Measurements from ENCODE around the gene PTPRN. TPM values are rescaled to one million over a fixed set of nuclear protein-coding genes. Genes with fewer than 3 reads are reported as not detected.

The PTPRN gene
- total and polyA plus RNA-seq, 2 of the 8 experiments (the other 6 are each of a cell fraction or from before 2014, with no cell fraction given) = 5.4 to 8.2 TPM

DNA sequence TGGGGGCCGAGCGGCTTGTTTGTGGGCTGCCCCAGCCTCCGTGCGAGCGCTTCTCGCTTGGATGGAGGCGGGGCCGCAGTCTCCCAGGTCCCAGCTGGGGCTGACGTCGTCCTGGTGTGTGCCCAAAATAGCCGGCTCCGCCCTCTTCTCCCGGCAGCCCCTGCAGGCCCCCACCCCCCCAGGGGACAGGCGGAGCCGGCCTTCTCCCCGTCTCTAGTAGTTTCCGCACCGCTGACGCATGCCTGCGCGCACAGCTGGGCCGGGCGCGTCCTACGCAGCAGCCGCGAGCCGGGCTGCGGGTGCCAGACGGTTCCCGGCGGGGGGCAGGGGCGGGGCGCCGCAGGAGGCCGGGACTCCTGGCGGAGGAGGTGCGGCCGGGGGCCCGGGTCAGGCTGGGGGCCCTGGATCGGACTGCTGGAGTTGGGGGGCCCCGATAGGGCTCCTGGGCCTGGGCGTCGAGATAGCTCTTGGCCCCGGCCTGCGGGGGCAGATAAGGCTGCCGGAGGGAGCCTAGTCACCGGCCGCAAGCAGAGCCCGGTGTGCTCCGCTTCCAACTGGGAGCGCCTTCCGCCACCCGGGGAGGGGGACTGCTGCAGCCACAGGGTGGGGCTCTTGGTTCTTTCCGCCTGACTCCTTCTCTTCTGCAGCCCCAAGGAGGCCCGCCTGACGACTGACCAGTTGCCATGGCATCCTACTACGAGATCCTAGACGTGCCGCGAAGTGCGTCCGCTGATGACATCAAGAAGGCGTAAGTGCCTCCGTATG, 29.9 kb downstream of the PTPRN start, which contains the start of gene DNAJB2 (continued):
- TF ChIP-seq POU5F1 (IDR thresholded peaks at IDR 0.05; ENCODE audit: low read depth, low read length) (no peak), SP4 (IDR thresholded peaks at IDR 0.05; ENCODE audit: low read length) (no peak), KDM4A (IDR thresholded peaks at IDR 0.05; ENCODE audit: low read depth, low read length, severe bottlenecking) (peak; percentile 52), SRF (IDR thresholded peaks at IDR 0.05; ENCODE audit: low read depth, low read length) (no peak), CHD1 (IDR thresholded peaks at IDR 0.05; ENCODE audit: low read depth, low read length) (no peak), RAD21 (IDR thresholded peaks at IDR 0.05 in 1 of 2, conservative IDR thresholded peaks at IDR 0.05 in 1 of 2; ENCODE audit: low read depth in 2 of 2, low read length in 2 of 2) (no peak; a peak in 1 of 4 replicates)
- TF ChIP-seq, protein P1, sequence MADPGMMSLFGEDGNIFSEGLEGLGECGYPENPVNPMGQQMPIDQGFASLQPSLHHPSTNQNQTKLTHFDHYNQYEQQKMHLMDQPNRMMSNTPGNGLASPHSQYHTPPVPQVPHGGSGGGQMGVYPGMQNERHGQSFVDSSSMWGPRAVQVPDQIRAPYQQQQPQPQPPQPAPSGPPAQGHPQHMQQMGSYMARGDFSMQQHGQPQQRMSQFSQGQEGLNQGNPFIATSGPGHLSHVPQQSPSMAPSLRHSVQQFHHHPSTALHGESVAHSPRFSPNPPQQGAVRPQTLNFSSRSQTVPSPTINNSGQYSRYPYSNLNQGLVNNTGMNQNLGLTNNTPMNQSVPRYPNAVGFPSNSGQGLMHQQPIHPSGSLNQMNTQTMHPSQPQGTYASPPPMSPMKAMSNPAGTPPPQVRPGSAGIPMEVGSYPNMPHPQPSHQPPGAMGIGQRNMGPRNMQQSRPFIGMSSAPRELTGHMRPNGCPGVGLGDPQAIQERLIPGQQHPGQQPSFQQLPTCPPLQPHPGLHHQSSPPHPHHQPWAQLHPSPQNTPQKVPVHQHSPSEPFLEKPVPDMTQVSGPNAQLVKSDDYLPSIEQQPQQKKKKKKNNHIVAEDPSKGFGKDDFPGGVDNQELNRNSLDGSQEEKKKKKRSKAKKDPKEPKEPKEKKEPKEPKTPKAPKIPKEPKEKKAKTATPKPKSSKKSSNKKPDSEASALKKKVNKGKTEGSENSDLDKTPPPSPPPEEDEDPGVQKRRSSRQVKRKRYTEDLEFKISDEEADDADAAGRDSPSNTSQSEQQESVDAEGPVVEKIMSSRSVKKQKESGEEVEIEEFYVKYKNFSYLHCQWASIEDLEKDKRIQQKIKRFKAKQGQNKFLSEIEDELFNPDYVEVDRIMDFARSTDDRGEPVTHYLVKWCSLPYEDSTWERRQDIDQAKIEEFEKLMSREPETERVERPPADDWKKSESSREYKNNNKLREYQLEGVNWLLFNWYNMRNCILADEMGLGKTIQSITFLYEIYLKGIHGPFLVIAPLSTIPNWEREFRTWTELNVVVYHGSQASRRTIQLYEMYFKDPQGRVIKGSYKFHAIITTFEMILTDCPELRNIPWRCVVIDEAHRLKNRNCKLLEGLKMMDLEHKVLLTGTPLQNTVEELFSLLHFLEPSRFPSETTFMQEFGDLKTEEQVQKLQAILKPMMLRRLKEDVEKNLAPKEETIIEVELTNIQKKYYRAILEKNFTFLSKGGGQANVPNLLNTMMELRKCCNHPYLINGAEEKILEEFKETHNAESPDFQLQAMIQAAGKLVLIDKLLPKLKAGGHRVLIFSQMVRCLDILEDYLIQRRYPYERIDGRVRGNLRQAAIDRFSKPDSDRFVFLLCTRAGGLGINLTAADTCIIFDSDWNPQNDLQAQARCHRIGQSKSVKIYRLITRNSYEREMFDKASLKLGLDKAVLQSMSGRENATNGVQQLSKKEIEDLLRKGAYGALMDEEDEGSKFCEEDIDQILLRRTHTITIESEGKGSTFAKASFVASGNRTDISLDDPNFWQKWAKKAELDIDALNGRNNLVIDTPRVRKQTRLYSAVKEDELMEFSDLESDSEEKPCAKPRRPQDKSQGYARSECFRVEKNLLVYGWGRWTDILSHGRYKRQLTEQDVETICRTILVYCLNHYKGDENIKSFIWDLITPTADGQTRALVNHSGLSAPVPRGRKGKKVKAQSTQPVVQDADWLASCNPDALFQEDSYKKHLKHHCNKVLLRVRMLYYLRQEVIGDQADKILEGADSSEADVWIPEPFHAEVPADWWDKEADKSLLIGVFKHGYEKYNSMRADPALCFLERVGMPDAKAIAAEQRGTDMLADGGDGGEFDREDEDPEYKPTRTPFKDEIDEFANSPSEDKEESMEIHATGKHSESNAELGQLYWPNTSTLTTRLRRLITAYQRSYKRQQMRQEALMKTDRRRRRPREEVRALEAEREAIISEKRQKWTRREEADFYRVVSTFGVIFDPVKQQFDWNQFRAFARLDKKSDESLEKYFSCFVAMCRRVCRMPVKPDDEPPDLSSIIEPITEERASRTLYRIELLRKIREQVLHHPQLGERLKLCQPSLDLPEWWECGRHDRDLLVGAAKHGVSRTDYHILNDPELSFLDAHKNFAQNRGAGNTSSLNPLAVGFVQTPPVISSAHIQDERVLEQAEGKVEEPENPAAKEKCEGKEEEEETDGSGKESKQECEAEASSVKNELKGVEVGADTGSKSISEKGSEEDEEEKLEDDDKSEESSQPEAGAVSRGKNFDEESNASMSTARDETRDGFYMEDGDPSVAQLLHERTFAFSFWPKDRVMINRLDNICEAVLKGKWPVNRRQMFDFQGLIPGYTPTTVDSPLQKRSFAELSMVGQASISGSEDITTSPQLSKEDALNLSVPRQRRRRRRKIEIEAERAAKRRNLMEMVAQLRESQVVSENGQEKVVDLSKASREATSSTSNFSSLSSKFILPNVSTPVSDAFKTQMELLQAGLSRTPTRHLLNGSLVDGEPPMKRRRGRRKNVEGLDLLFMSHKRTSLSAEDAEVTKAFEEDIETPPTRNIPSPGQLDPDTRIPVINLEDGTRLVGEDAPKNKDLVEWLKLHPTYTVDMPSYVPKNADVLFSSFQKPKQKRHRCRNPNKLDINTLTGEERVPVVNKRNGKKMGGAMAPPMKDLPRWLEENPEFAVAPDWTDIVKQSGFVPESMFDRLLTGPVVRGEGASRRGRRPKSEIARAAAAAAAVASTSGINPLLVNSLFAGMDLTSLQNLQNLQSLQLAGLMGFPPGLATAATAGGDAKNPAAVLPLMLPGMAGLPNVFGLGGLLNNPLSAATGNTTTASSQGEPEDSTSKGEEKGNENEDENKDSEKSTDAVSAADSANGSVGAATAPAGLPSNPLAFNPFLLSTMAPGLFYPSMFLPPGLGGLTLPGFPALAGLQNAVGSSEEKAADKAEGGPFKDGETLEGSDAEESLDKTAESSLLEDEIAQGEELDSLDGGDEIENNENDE (IDR thresholded peaks at IDR 0.05; ENCODE audit: insufficient replicate concordance, low read length) = no peak
